GM12891 (cell line): ENCODE results near the gene TBC1D8.

Experiments used
- PAX5 ChIP-seq: IDR thresholded peaks from 2 replicates; pipeline ENCODE4 v1.6.1; 2011; ENCODE audit warnings: low read length, moderate library complexity, mild to moderate bottlenecking; ENCODE audit not compliant: insufficient read depth, severe bottlenecking
- POLR2A ChIP-seq: IDR thresholded peaks from 2 replicates; pipeline ENCODE4 v1.6.1; 2011; ENCODE audit warnings: low read depth, low read length, control low read depth
- POLR2AphosphoS5 ChIP-seq: IDR thresholded peaks from 2 replicates; pipeline ENCODE4 v1.6.1; 2011; ENCODE audit warnings: low read depth, low read length, control low read depth
- TAF1 ChIP-seq: IDR thresholded peaks from 2 replicates; pipeline ENCODE4 v1.6.1; 2011; ENCODE audit warnings: low read depth, low read length, control low read depth

GRCh38 chr2:100990650-100991403, 160.4 kb downstream of the TBC1D8 start:
- TF ChIP-seq TAF1 (no peak), POLR2A (no peak), POLR2AphosphoS5 (no peak), PAX5 (no peak)
